ENCODE measurements around the gene ZBTB17. TPM values are rescaled to one million over a fixed set of nuclear protein-coding genes. Genes with fewer than 3 reads are reported as not detected.

The ZBTB17 gene
- total RNA-seq, 1 experiment from 2014 or later: 44.2 TPM

- CTCF ChIA-PET: no interaction called here
- POLR2A ChIA-PET (ENCODE audit: unreplicated experiment): no interaction called here
These were observed 33.1 kb downstream of the ZBTB17 start for GRCh38 chr1:15942661-15943327.

GRCh38 chr1:15941899-15942660 lies 33.8 kb downstream of the ZBTB17 start:
- TF ChIP-seq EZH2phosphoT487 (IDR thresholded peaks at IDR 0.05; ENCODE audit: borderline replicate concordance, low read length) (no peak), EZH2 (IDR thresholded peaks at IDR 0.05; ENCODE audit: low read length, unreplicated experiment) (no peak)
- TF ChIP-seq, protein P1, sequence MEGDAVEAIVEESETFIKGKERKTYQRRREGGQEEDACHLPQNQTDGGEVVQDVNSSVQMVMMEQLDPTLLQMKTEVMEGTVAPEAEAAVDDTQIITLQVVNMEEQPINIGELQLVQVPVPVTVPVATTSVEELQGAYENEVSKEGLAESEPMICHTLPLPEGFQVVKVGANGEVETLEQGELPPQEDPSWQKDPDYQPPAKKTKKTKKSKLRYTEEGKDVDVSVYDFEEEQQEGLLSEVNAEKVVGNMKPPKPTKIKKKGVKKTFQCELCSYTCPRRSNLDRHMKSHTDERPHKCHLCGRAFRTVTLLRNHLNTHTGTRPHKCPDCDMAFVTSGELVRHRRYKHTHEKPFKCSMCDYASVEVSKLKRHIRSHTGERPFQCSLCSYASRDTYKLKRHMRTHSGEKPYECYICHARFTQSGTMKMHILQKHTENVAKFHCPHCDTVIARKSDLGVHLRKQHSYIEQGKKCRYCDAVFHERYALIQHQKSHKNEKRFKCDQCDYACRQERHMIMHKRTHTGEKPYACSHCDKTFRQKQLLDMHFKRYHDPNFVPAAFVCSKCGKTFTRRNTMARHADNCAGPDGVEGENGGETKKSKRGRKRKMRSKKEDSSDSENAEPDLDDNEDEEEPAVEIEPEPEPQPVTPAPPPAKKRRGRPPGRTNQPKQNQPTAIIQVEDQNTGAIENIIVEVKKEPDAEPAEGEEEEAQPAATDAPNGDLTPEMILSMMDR (conservative IDR thresholded peaks at IDR 0.05; ENCODE audit: low read depth, low read length): no peak
- ATAC-seq (no peak), DNase-seq (no peak)
- no peak overlapping the region for H2AFZ ChIP-seq (ENCODE audit: low read length)
- peaks cover 40% of the 10 kb centered on the region; the same call in 1 of the 2 replicates for H3K36me3 ChIP-seq (ENCODE audit: low read depth, low read length)
- H4K20me1 ChIP-seq (ENCODE audit: low read length): 0 out of 2 replicates have a peak, but pooled peaks cover 8% of the 10 kb centered on the region
- H3K4me1 ChIP-seq (ENCODE audit: insufficient read depth, low read length): 0 out of 2 replicates have a peak, but pooled peaks cover 12% of the 10 kb centered on the region
- H3K4me2 ChIP-seq (ENCODE audit: low read length): no peak overlapping the region
- H3K79me2 ChIP-seq (ENCODE audit: low read length): no peaks in the 10 kb centered on the region
- no peaks in the 10 kb centered on the region for H3K27me3 ChIP-seq (ENCODE audit: low read length)
- H3K9ac ChIP-seq (ENCODE audit: low read length): no peak overlapping the region
- H3K9me3 ChIP-seq (ENCODE audit: low read length): no peaks in the 10 kb centered on the region
- H3F3A ChIP-seq (ENCODE audit: low read length, unreplicated experiment): no peaks in the 10 kb centered on the region
- no peak overlapping the region for H3K27ac ChIP-seq (ENCODE audit: low read length)
- H3K9me2 ChIP-seq (replicated peaks; ENCODE audit: low read length): no peaks in the 10 kb centered on the region
- no peak overlapping the region for H3K4me3 ChIP-seq (ENCODE audit: low read length)
- intact Hi-C loops (cut with micrococcal nuclease): no loop called here
- ChIA-PET POLR2A (ENCODE audit: unreplicated experiment) (no interaction called here), CTCF (no interaction called here)
- BruUV-seq (replicated peaks): no TSS peak

More at GRCh38 chr1:15942661-15943327, 33.1 kb downstream of the ZBTB17 start:
- no peak for DNase-seq
- no peaks in the 10 kb centered on the region for H3K9me3 ChIP-seq (ENCODE audit: low read length)
- H3K79me2 ChIP-seq (ENCODE audit: low read length): no peaks in the 10 kb centered on the region
- no peak overlapping the region for H3K9ac ChIP-seq (ENCODE audit: low read length)
- H3F3A ChIP-seq (ENCODE audit: low read length, unreplicated experiment): no peaks in the 10 kb centered on the region
- H3K27me3 ChIP-seq (ENCODE audit: low read length): no peaks in the 10 kb centered on the region
- no peak for TF ChIP-seq EZH2 (IDR thresholded peaks at IDR 0.05; ENCODE audit: low read length, unreplicated experiment)
- TF ChIP-seq, protein P1 (conservative IDR thresholded peaks at IDR 0.05; ENCODE audit: low read depth, low read length): no peak
- TF ChIP-seq EZH2phosphoT487 (IDR thresholded peaks at IDR 0.05; ENCODE audit: borderline replicate concordance, low read length): no peak
- H3K9me2 ChIP-seq (replicated peaks; ENCODE audit: low read length): no peaks in the 10 kb centered on the region
- H4K20me1 ChIP-seq (ENCODE audit: low read length): 0 out of 2 replicates have a peak, but pooled peaks cover 8% of the 10 kb centered on the region
- intact Hi-C loops (cut with micrococcal nuclease): no loop called here
- no TSS peak for BruUV-seq (replicated peaks)
- H3K4me3 ChIP-seq (ENCODE audit: low read length): no peak overlapping the region
- no peak overlapping the region for H2AFZ ChIP-seq (ENCODE audit: low read length)
- ATAC-seq: no peak
- 0 out of 2 replicates have a peak, but pooled peaks cover 12% of the 10 kb centered on the region for H3K4me1 ChIP-seq (ENCODE audit: insufficient read depth, low read length)
- peaks cover 37% of the 10 kb centered on the region; the same call in 1 of the 2 replicates for H3K36me3 ChIP-seq (ENCODE audit: low read depth, low read length)
- H3K4me2 ChIP-seq (ENCODE audit: low read length): no peak overlapping the region
- no peak overlapping the region for H3K27ac ChIP-seq (ENCODE audit: low read length)

Measured in PC-3 (cell line).